KMS-11 (cell line): Measurements from ENCODE around the gene SYCP2.

ENCODE experiments used
- H2AFZ ChIP-seq: fragments of 200-600 bp; sonication (generic); 2 replicates; pipeline ENCODE4 v1.6.1; 2016; ENCODE audit warnings: antibody characterized with exemption, mixed run types, low read depth
- H3K27ac ChIP-seq: fragments of 200-600 bp; sonication (generic); 2 replicates; pipeline ENCODE4 v1.6.1; 2016; ENCODE audit warnings: mild to moderate bottlenecking, mixed run types
- H3K27me3 ChIP-seq: fragments of 200-600 bp; sonication (generic); 2 replicates; pipeline ENCODE4 v1.6.1; 2017; ENCODE audit warnings: mild to moderate bottlenecking, low read depth, mixed run types, moderate library complexity; ENCODE audit not compliant: insufficient read depth
- H3K36me3 ChIP-seq: fragments of 200-600 bp; sonication (generic); 2 replicates; pipeline ENCODE4 v1.6.1; 2017; ENCODE audit warnings: mild to moderate bottlenecking, mixed run types; ENCODE audit not compliant: insufficient read depth
- H3K4me1 ChIP-seq: fragments of 200-600 bp; sonication (generic); 2 replicates; pipeline ENCODE4 v1.6.1; 2016; ENCODE audit warnings: mild to moderate bottlenecking, low read depth, mixed run types; ENCODE audit not compliant: poor library complexity, severe bottlenecking
- H3K4me2 ChIP-seq: fragments of 200-600 bp; sonication (generic); 2 replicates; pipeline ENCODE4 v1.7.0; 2016; ENCODE audit warnings: mild to moderate bottlenecking, mixed run types
- H3K4me3 ChIP-seq: fragments of 200-600 bp; sonication (generic); IDR thresholded peaks from 2 replicates; pipeline ENCODE4 v1.6.1; 2017; ENCODE audit warnings: low read depth, low read length, mixed read lengths; ENCODE audit not compliant: insufficient read depth
- H3K79me2 ChIP-seq: fragments of 200-600 bp; sonication (generic); 2 replicates; pipeline ENCODE4 v1.6.1; 2016; ENCODE audit warnings: low read depth, mixed run types; ENCODE audit not compliant: insufficient read depth
- H3K9ac ChIP-seq: fragments of 200-600 bp; sonication (generic); 2 replicates; pipeline ENCODE4 v1.6.1; 2016; ENCODE audit warnings: mild to moderate bottlenecking, mixed run types
- H4K20me1 ChIP-seq: fragments of 200-600 bp; sonication (generic); 2 replicates; pipeline ENCODE4 v1.6.1; 2016; ENCODE audit warnings: mild to moderate bottlenecking, mixed run types; ENCODE audit not compliant: insufficient read depth
- TF ChIP-seq, protein P1 (sequence below): fragments of 200-600 bp; sonication (generic); conservative IDR thresholded peaks from 2 replicates; pipeline ENCODE4 v1.6.1; 2017; ENCODE audit warnings: low read depth, mild to moderate bottlenecking, antibody characterized with exemption, low read length, moderate library complexity, mixed read lengths

Gene SYCP2

DNA sequence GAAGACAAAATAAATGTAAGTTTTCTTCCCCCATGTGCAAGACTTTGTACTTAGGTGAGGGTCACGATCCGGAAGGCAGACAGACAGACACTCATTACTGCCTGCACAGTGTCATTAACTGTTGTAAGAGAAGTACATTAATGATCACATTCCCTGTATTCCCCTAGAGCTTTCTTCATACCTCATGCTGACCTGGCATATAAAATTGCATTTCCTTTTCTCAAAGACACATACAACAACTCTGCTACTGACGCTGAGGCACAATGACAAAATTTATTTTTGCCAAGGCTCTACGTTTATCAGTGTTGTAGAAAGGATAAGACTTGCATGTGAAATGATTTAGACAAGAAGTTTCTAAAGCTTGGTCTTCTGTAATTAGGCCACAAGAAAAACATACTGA is 3.0 kb upstream of the SYCP2 start:
- no peak overlapping the region for H2AFZ ChIP-seq

DNA sequence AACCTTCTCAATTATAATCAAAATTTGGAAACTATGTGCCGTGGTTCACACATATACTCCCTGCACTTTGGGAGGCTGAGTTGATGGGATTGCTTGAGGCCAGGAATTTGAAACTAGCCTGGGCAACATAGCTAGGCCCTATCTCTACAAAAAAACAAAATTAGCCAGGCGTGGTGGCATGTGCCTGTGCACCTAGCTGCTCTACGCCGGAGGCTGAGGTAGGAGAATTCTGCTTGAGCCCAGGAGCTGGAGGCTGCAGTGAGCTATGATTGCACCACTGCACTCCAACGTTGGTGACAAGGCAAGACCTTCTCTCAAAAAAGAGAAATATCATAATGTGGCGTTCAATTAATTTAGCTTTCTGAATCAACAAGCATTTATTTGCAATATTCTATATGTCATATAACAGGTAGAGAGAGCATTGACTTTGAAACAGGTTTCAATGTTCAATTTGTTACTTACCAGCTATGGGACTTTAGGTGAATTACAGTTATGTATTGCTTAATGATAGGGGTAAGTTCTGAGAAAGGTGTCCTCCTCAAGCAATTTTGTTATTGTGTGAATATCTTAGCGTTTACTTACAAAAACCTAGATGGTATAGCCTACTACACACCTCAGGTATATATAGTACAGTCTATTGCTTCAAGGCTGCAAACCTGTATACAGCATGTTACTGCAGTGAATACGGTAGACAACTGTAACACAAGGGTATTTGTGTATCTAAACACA is 2.2 kb upstream of the SYCP2 start:
- H4K20me1 ChIP-seq, result no peaks in the 10 kb centered on the region
- no peak overlapping the region for H3K4me3 ChIP-seq
- no peak overlapping the region for H3K27ac ChIP-seq
- peaks cover 13% of the 10 kb centered on the region for H3K4me1 ChIP-seq
- no peaks in the 10 kb centered on the region for H3K27me3 ChIP-seq
- TF ChIP-seq, protein P1, sequence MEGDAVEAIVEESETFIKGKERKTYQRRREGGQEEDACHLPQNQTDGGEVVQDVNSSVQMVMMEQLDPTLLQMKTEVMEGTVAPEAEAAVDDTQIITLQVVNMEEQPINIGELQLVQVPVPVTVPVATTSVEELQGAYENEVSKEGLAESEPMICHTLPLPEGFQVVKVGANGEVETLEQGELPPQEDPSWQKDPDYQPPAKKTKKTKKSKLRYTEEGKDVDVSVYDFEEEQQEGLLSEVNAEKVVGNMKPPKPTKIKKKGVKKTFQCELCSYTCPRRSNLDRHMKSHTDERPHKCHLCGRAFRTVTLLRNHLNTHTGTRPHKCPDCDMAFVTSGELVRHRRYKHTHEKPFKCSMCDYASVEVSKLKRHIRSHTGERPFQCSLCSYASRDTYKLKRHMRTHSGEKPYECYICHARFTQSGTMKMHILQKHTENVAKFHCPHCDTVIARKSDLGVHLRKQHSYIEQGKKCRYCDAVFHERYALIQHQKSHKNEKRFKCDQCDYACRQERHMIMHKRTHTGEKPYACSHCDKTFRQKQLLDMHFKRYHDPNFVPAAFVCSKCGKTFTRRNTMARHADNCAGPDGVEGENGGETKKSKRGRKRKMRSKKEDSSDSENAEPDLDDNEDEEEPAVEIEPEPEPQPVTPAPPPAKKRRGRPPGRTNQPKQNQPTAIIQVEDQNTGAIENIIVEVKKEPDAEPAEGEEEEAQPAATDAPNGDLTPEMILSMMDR, result no peak
- H3K79me2 ChIP-seq, result peaks cover 4% of the 10 kb centered on the region; the same call in 1 of the 2 replicates
- H2AFZ ChIP-seq, result no peak overlapping the region
- no peak overlapping the region for H3K4me2 ChIP-seq
- no peaks in the 10 kb centered on the region for H3K36me3 ChIP-seq
- no peak overlapping the region for H3K9ac ChIP-seq

More for the DNA sequence above, 3.0 kb upstream of the SYCP2 start:
- Histone ChIP-seq H4K20me1 (no peaks in the 10 kb centered on the region), H3K4me1 (peaks cover 13% of the 10 kb centered on the region), H3K4me3 (no peak overlapping the region), H3K27ac (no peak overlapping the region), H3K79me2 (peaks cover 10% of the 10 kb centered on the region), H3K4me2 (no peak overlapping the region), H3K9ac (no peak overlapping the region), H3K27me3 (no peaks in the 10 kb centered on the region), H3K36me3 (no peaks in the 10 kb centered on the region)
- TF ChIP-seq, protein P1, result no peak

DNA sequence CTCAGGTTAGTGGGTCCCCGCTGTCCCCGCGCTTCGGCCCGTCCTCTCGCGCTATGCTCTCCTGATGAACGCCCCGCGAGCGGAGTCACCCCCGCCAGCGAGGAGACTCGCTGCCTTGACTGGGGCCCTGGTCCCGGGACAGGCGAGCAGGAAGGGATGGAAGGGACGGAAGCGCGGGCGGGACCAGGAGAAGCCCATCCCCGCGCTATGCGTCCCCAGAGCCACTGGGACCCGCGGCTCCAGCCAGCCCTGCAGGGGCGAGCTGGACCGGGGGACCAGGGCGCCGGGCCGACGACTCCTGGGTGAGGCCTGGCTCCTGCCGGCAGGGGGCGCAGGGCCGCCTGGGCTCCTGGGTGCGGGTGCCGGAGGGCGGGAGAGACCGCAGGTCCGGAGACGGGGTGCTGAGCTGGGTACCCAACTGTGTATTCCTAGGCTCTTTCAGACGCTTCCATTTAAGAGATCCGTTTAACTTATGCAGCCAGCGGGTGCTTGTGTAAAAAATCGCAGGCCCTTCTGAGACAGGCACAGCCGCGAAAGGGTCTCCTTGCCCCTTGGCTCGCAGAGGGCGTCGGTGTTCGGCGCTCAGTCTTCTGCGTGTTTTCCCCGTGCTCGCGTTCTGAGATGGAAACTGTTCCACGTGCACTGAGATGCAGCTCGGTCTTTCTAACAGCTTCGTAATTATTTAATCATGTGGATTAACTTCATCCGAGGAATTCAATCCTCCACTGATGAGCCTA is 580 bp upstream of the SYCP2 start:
- TF ChIP-seq, protein P1, result no peak
- Histone ChIP-seq H3K4me2 (no peak overlapping the region), H3K27me3 (no peaks in the 10 kb centered on the region), H3K79me2 (peaks cover 4% of the 10 kb centered on the region; the same call in 1 of the 2 replicates), H3K36me3 (no peaks in the 10 kb centered on the region), H3K4me3 (no peak overlapping the region), H2AFZ (no peak overlapping the region), H3K4me1 (peaks cover 28% of the 10 kb centered on the region), H4K20me1 (no peaks in the 10 kb centered on the region), H3K9ac (no peak overlapping the region), H3K27ac (no peak overlapping the region)

DNA sequence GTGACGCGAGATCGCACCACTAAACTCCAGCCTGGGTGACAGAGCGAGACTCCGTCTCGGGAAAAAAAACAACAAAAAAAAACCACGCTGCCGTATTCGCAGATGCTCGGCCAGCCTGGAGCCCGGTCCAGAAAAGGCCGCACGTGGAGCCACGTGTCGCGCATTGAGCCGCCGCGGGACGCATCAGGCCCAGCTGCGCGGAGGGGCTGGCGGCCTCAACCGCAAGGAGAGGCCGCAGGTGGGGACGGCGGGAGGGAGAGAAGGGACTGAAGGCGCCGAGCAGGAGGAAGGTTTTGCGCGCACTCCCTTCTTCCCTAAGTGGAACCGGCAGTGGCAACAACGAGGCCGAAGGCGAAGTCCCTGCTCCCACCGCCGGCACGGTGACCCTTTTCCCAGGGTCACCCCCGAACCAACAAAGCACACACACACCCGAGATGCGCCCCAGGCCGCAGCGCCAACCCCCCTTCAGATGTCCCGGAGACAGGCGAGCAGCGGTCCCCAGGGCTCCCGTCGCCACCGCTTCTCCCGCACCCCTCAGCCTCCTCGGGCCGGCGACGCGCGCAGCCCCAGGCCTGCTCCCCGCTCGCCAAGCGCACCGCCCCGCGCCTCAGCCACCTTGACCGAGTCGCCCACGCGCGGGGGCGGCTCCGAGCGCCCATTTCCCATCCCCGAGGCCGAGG is 681 bp downstream of the SYCP2 start:
- Histone ChIP-seq H3K36me3 (no peaks in the 10 kb centered on the region), H3K4me3 (no peak overlapping the region), H3K9ac (no peak overlapping the region), H3K27ac (no peak overlapping the region), H3K79me2 (no peaks in the 10 kb centered on the region), H3K4me1 (peaks cover 40% of the 10 kb centered on the region), H2AFZ (no peak overlapping the region), H3K27me3 (no peaks in the 10 kb centered on the region), H4K20me1 (no peaks in the 10 kb centered on the region), H3K4me2 (no peak overlapping the region)
- TF ChIP-seq, protein P1, result no peak
